SK-N-MC (cell line): Measurements from ENCODE around the gene SUCLA2.

Source experiments
- EZH2 ChIP-seq: fragments of 200-600 bp; sonication (generic); IDR thresholded peaks from one replicate; pipeline ENCODE4 v1.6.1; 2017; ENCODE audit warnings: antibody characterized with exemption
- POLR2AphosphoS5 ChIP-seq: IDR thresholded peaks from 2 replicates; pipeline ENCODE4 v1.6.1; 2012; ENCODE audit warnings: mild to moderate bottlenecking, low read depth, low read length, borderline replicate concordance

DNA sequence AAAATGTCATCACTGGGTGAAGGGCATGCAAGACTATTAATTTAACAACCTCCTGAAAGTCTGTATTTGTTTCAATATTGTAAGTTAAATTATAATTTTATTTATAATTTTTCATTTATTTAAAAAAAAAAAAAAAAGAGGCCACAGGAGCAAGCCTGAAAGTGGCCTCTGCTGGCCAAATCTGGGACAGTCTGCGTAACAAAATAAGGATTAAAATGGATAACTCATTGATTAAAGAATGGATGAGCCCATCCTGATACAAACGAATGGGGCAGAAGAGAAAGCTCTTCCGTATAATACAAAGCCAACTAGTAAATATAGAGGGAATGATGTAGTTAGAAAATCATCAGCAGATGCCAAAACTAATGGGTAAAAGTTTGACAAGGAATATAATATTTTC is 36.2 kb downstream of the SUCLA2 start:
- TF ChIP-seq EZH2: no peak
- TF ChIP-seq POLR2AphosphoS5: no peak
